ENCODE data around the gene PCMT1. TPM values are rescaled to one million over a fixed set of nuclear protein-coding genes. Genes with fewer than 3 reads are reported as not detected.

Gene PCMT1
- total RNA-seq, 1 donor from 2014 or later = 133 TPM

- no peak for TF ChIP-seq EZH2phosphoT487 (IDR thresholded peaks at IDR 0.05)
- TF ChIP-seq EZH2 (IDR thresholded peaks at IDR 0.05) = no peak
- TF ChIP-seq, protein P1, sequence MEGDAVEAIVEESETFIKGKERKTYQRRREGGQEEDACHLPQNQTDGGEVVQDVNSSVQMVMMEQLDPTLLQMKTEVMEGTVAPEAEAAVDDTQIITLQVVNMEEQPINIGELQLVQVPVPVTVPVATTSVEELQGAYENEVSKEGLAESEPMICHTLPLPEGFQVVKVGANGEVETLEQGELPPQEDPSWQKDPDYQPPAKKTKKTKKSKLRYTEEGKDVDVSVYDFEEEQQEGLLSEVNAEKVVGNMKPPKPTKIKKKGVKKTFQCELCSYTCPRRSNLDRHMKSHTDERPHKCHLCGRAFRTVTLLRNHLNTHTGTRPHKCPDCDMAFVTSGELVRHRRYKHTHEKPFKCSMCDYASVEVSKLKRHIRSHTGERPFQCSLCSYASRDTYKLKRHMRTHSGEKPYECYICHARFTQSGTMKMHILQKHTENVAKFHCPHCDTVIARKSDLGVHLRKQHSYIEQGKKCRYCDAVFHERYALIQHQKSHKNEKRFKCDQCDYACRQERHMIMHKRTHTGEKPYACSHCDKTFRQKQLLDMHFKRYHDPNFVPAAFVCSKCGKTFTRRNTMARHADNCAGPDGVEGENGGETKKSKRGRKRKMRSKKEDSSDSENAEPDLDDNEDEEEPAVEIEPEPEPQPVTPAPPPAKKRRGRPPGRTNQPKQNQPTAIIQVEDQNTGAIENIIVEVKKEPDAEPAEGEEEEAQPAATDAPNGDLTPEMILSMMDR (IDR thresholded peaks at IDR 0.05) = no peak
- no peak for DNase-seq (ENCODE audit: low spot score)
- H3K4me3 Mint-ChIP-seq = no peak overlapping the region
- H3K36me3 Mint-ChIP-seq = peaks cover 27% of the 10 kb centered on the region
- no peak overlapping the region for H3K4me3 ChIP-seq
- H3K27ac ChIP-seq = no peak overlapping the region
- no peaks in the 10 kb centered on the region for H3K27me3 Mint-ChIP-seq (ENCODE audit: insufficient read depth, low read depth)
- H3K27ac Mint-ChIP-seq = no peak overlapping the region
- no peaks in the 10 kb centered on the region for H4K20me1 ChIP-seq (ENCODE audit: low read depth)
- no peaks in the 10 kb centered on the region for H3F3A ChIP-seq (ENCODE audit: low read depth)
- no peaks in the 10 kb centered on the region for H3K4me1 Mint-ChIP-seq
- H3K79me2 ChIP-seq (ENCODE audit: low read depth) = peaks cover 46% of the 10 kb centered on the region
- H3K4me1 ChIP-seq = no peaks in the 10 kb centered on the region
- no peaks in the 10 kb centered on the region for H3K9me3 ChIP-seq (ENCODE audit: low read depth)
- peaks cover 17% of the 10 kb centered on the region for H3K36me3 ChIP-seq
- no peak overlapping the region for H3K9ac ChIP-seq
- peaks cover 8% of the 10 kb centered on the region for H3K9me3 Mint-ChIP-seq
- H2AFZ ChIP-seq (replicated peaks) = no peak overlapping the region
- H3K4me2 ChIP-seq = no peak overlapping the region
- no peaks in the 10 kb centered on the region for H3K27me3 ChIP-seq
Measured at GRCh38 chr6:149769676-149770075, 20.1 kb downstream of the PCMT1 start.

- no peak overlapping the region for H3K4me3 ChIP-seq
- Mint-ChIP-seq H3K36me3 (peaks cover 26% of the 10 kb centered on the region), H3K4me1 (no peaks in the 10 kb centered on the region), H3K9me3 (peaks cover 4% of the 10 kb centered on the region), H3K27ac (no peak overlapping the region), H3K27me3 (ENCODE audit: insufficient read depth, low read depth) (no peaks in the 10 kb centered on the region), H3K4me3 (no peak overlapping the region)
- no peak overlapping the region for H3K27ac ChIP-seq
- no peaks in the 10 kb centered on the region for H3K9me3 ChIP-seq (ENCODE audit: low read depth)
- H3K4me1 ChIP-seq = no peaks in the 10 kb centered on the region
- H3K79me2 ChIP-seq (ENCODE audit: low read depth) = peaks cover 34% of the 10 kb centered on the region
- no peaks in the 10 kb centered on the region for H4K20me1 ChIP-seq (ENCODE audit: low read depth)
- H3K4me2 ChIP-seq = no peak overlapping the region
- peaks cover 13% of the 10 kb centered on the region for H3K36me3 ChIP-seq
- no peaks in the 10 kb centered on the region for H3F3A ChIP-seq (ENCODE audit: low read depth)
- TF ChIP-seq EZH2phosphoT487 (IDR thresholded peaks at IDR 0.05) (no peak), EZH2 (IDR thresholded peaks at IDR 0.05) (no peak)
- TF ChIP-seq, protein P1 (IDR thresholded peaks at IDR 0.05) = no peak
- no peak overlapping the region for H3K9ac ChIP-seq
- H2AFZ ChIP-seq (replicated peaks) = no peak overlapping the region
- H3K27me3 ChIP-seq = no peaks in the 10 kb centered on the region
- DNase-seq (ENCODE audit: low spot score) = no peak
Measured at GRCh38 chr6:149771185-149771584, 21.6 kb downstream of the PCMT1 start.

GRCh38 chr6:149771925-149772324 is 22.4 kb downstream of the PCMT1 start:
- Mint-ChIP-seq H3K4me3 (no peak overlapping the region), H3K36me3 (peaks cover 22% of the 10 kb centered on the region), H3K4me1 (no peaks in the 10 kb centered on the region), H3K27me3 (ENCODE audit: insufficient read depth, low read depth) (no peaks in the 10 kb centered on the region), H3K9me3 (no peaks in the 10 kb centered on the region), H3K27ac (no peak overlapping the region)
- Histone ChIP-seq H3K27me3 (no peaks in the 10 kb centered on the region), H3K36me3 (peaks cover 9% of the 10 kb centered on the region), H3K9ac (no peak overlapping the region), H3F3A (ENCODE audit: low read depth) (no peaks in the 10 kb centered on the region), H4K20me1 (ENCODE audit: low read depth) (no peaks in the 10 kb centered on the region), H3K4me2 (no peak overlapping the region), H2AFZ (replicated peaks) (no peak overlapping the region), H3K27ac (no peak overlapping the region), H3K9me3 (ENCODE audit: low read depth) (no peaks in the 10 kb centered on the region), H3K79me2 (ENCODE audit: low read depth) (peaks cover 27% of the 10 kb centered on the region), H3K4me1 (no peaks in the 10 kb centered on the region), H3K4me3 (no peak overlapping the region)
- DNase-seq (ENCODE audit: low spot score) = no peak
- no peak for TF ChIP-seq EZH2phosphoT487 (IDR thresholded peaks at IDR 0.05)
- TF ChIP-seq EZH2 (IDR thresholded peaks at IDR 0.05) = no peak
- TF ChIP-seq, protein P1 (IDR thresholded peaks at IDR 0.05) = no peak

Measured in neural progenitor cell (in vitro differentiated cells).